Measurements from ENCODE around the gene MST1.

DNA sequence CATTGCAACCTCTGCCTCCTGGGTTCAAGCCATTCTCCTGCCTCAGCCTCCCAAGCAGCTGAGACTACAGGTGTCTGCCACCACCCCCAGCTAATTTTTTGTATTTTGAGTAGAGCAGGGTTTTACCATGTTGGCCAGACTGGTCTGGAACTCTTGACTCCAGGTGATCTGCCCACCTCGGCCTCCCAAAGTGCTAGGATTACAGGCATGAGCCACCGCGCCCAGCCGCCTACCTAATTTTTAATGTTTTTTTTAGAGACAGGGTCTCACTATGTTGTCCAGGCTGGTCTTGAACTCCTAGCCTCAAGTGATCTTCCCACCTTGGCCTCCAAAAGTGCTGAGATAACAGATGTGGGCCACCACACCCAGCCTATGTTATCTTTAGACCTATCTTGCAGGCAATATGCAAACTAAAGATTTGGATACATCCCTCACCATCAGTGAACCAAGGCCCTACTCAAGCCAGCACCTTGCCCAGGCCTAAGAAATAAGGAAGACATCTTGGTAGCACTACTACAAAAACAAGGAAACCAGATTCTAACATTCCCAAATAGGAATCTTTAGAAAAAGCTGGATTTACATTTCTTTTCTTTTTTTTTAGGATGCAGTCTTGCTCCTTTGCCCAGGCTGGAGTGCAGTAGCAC is 40.8 kb upstream of the MST1 start:
- TF ChIP-seq CTCF (conservative IDR thresholded peaks at IDR 0.05 in 1 of 2, IDR thresholded peaks at IDR 0.05 in 1 of 2; ENCODE audit: low read depth in 1 of 2, low read length in 2 of 2) (no peak), EZH2 (IDR thresholded peaks at IDR 0.05; ENCODE audit: low read length, missing control alignments) (no peak)
